ENCODE results near the gene AK8.

AK8 gene

DNA sequence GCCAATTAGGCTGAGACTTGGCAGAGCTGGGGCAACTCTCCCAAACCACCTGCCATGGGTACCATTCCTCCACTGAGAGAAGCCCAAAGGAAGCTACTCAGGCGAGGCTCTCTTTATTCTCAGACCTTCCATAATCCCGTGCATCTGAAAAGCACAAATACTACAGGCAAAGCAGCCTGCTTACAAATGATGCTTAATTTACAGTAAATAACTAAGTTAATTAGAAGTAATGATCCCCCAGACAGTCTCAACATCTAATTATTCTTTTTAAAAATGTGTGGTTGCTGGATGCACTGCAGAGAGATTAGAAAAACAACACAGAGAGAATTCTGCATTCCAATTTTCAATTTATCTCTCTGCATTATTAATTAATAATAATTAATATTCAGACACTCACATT, 53.1 kb downstream of the AK8 start:
- DNase-seq = no peak

DNA sequence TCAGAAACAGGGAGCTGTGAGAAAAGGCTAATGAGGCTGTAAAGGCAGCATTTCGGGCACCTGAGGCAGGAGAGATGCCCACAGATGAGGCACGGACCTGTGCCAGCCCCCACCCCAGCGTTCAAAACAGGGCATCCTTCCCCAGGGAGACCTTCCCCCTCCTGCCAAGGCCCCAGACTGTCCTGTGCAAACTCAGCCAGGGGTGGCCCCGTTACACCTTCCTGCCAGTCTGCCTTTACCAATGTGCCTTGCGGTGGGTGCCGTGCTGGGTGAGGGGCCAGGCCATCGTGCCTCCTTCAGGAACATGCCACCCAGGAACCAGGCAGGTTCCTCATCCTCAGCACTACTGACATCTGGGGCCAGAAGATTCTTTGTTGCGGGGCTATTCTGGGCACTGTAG, 53.9 kb downstream of the AK8 start:
- no peak for DNase-seq

DNA sequence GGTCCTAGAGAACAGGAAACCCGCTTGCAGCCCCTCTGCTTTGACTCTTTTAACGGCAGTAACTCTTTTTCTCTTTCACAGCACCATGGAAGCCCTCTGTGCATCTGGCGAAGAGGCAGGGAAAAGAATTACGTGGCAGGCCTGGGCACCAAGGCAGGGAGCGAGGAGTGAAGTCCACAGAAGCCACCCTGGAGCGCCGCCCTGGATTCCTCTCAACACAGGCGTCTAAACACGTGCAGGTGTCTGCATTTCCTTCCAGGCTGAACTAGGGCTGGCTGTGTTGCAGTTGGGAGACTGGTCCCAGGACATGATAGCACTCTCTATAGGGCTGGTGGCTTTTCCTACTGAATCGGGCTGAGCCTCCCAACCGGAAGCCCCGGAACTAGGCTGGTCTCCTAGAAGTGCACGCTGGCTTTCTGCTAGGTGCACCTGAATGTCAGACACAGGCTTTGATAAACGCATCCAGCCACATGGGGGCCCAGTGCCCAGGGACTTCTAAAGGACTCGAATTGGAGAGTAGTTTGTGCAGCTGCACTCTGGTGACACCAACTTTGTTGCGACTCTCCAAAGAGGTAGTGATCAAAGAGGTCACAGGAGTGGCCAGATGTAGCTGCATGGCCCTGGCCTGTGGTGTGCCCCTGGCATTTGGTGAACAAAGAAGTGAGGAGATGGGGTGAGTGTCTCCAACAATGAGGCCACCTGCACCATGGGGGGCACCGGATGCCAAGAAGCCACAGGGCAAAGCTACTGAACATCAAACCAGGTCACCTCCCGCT, 54.5 kb downstream of the AK8 start:
- DNase-seq = no peak

DNA sequence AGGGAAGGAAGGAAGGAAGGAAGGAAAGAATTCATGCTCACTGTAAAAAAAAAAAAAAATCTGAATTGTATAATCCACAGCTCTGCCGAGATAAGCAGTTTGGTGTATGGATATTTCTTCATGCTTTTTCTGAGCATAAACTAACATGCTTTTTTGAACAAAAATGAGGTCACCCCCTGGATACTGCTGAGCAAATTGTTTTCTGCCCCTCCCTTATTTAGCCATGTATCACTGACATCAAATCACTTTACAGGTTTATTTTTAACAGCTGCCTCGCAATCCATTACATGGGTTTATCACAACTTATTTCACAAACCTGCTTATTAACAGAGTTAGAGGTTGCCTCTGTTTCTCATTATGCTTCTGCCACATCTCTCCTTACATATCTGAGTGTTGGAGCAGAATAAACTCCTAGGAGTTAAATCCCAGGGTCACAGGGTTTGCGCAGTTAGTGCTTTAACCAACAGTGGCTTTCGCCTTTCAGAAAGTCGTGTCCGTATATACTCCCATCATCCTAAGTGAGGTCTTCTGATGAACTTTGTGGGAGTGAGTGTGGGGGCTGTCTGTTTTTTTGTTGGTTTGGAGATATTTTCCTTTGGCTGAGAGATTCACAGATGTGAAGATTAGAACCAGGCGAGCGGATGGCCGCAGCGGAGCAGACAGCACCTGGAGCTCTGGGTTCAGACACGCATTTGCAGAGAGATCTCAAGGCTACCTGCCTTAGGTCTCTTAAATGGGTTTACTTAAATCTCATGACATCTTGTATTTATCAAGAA, 57.7 kb downstream of the AK8 start:
- no peak for DNase-seq

DNA sequence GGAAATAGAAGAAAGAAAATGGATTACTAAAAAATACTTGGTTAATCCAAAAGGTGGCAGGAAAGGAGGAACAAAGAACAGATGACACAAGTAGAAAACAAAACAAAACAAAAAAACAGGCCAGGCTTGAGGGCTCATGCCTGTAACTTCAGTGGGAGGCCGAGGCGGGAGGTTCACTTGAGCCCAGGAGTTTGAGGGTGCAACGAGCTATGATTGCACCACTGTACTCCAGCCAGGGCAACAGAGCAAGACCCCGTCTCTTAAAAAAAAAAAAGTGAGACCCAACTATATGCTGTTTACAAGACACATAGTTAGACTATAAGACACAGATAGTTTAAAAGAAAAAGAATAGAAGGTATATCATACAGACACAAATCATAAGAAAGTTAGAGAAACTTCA, 59.5 kb downstream of the AK8 start:
- no peak for DNase-seq

DNA sequence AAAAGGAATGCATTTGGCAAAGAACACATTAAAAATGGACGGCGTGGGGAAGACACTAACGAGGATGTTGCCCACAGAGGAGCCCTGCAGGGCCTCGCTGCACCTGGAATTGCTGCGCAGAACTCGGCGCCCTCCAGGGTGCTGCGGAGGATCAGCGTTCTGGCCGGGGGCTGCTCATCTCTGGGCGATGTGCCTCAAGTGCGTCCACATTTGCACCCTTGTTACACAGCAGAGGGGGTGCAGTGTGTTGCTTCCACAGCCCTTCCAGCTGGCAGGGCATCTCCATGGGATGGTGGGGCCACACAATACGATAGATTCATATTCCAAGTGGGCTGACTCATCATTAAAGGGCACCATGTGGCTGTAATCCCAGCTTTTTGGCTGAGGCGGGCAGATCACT, 63.1 kb downstream of the AK8 start:
- no peak for DNase-seq

DNA sequence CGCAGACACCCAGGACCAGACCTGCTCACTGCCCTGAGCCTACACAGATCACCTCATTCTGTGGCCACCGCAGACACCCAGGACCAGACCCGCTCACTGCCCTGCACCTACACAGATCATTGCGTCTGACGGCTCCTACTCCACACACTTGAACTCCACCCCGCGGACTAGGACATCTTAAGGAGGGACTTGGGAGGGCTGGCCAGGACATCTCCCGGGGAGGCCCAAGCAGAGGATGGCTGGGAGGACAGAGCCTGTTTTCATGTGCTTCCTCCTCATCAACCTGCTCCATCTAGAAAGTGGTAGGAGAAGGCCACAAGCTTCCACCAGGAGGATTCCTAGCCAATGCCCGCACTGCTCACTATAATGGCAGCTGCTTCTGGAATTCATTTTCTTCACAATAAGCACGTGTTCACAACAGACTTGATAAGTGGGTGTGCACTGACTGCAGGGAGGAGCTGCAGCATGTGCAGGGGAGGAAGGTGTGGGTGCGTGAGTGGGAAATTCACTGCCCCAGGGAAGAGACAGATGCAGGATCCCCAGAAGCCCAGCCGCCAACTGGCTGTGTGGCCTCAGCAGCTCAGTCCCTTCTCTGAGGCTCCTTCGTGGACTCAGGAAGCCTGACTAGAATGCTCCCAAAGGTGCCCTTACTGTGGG, 64.8 kb downstream of the AK8 start:
- no peak for DNase-seq

DNA sequence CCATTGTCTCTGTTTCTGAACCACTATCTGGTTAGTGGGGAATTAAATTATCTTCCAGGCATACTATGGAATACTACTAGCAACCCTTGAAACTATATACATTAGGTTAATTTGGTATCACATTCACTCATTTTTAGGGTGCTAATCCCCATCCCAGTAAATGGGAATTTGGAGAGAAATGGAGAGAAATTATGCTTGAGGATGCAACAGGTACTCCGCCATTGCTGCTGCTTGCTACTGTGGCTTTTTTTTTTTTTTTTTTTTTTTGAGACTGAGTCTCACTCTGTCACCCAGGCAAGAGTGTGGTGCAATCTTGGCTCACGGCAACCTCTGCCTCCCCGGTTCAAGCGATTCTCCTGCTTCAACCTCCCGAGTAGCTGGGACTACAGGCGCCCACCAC, 66.1 kb downstream of the AK8 start:
- no peak for DNase-seq

DNA sequence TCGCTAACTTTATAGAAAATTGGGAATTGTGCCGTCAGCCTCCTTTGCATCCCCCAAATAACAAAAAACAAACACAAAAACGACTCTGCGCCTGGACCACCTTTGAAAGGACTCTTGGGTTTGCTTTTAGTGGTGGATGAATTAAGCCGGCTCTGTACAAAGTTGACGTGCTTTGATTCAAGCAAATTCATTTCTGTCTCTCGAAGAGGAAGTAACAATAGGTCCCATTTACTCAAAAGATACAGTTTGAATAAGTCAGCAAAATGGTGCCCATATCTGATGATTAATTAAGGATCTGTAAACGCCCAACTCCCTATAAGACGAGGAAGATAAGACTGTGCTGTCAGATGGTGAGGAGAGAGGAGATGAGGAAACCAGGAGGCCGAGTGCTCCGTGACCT, 67.8 kb downstream of the AK8 start:
- no peak for DNase-seq

DNA sequence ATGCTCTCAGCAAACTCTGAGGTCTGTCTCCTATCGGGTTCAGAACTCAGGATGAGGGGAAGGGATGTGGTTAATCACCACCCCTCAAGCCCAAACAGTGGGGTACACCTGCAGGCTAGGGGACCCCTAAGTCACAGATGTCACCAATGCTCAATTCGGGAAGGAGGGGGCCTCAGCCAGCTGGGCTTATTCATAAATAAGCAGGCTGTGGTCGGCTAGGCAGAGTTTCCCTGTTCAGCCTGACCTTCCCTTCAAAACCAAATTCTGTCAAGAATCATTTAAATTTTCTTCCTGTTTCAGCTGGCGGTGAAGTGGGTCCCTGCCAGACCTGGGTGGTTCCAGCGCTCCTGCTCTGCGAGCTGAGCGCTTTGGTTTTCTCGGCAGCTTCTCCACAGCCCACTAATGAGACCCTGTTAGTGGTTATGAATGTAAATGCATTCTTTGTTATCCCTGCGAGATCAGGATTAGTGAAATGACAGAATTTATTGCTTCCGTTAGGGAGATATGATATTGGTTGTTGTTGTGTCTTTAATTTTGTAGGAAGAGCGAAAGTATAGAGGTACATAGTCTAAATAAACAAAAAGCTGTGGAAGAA, 68.3 kb downstream of the AK8 start:
- DNase-seq = no peak

DNA sequence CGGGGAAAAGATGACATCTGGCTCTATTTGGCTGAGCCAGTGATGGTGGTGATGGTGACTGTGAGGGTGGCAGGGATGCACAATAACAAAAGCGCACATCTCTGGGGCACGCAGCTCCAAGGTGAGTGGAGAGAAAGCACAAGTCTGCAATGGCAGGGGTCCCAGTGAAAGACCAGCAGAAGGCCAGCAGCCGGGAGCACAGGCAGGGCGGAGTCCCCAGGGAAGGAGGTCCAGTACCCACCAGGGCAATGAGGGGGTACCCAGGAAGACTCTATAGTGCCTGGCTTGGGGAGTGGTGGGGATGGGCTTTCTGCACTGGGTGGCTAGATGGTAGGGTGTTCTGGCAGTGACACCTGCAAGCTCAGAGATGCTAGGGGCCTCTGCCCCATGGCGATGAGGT, 69.4 kb downstream of the AK8 start:
- no peak for DNase-seq

DNA sequence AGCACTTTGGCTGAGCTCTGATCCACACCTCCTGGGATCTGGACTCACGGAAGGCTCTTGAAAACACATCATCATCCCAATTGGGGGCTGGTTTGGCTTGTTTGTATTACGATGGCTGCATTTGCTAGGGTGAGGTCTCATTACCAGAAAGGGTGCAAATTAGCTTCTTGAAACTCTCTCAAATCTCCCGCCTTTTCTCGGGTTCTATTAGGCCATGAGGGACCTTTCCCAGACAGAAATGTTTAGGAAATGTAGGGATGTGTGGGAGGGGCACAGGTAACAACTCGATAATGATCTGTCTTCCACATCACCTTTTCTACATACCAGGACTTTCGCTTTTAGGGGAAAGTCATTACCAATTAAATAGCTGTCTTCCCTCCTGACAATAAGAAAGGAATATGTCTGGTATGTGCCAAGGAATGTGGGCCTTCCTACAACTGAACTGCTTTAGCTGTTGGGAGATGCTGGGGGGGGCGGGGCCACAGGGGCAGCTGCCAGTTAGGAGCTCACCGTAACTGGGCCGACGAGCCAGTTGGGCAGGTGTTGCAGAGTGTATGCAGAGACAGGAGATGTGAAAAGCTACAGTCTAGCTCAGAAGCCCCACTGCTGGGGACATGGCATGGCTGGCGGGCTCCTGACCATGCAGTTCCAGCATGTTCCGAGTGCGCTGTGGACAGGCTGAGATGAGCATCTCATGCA, 71.2 kb downstream of the AK8 start:
- no peak for DNase-seq

DNA sequence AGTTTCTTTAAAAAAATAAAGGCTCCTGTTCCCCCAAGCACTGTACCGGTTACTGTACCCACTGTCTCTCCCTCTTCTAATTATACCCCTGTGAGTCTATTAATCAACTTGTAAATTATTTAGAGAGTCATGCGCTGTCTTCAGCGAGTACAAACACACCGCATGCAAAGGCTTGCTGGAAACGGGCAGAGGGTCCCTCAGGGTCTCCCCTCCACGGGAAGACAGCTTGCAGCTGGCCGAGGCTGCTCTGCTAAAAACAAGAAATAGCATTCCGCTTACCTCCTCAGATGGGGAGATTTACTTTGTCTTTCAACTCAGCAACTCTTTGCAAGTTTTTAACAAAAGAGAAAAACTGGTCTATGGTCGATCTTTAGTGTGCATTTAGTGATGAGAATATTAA, 71.8 kb downstream of the AK8 start:
- no peak for DNase-seq

DNA sequence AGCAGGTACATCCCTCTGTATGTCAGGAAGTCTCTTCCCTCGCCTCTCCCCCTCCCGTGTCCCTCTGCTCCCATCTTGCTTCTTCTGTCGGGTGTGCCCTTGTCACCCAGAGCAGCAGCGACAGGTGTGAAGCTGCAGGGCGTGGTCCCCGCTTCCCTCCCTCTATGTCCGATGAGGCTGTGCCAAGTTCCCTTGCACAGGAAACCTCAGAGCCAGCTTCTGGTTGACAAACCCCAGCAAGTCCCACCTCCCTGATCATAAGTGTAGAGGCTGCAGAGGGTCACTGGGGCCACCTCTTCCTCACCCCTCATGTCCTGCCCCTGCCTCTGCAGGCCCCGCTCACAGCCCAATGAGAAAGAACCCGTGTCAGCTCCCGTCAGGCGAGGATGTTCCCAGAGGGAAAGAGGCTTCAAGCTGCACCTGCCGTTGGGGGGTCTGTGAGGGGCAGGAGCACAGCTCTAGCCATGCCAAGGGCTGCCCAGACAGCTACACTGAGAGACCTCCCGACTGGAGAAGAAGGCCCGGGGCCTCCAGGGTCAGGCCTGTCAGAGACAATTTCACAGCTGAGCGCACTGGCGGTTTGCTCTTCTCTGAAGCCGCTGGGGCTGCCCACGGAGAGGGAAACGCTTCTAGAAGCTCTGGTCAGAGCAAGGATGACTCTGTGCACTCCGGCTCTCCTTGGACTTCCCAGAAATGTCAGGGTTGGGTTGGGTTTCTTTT, 73.3 kb downstream of the AK8 start:
- DNase-seq = no peak

DNA sequence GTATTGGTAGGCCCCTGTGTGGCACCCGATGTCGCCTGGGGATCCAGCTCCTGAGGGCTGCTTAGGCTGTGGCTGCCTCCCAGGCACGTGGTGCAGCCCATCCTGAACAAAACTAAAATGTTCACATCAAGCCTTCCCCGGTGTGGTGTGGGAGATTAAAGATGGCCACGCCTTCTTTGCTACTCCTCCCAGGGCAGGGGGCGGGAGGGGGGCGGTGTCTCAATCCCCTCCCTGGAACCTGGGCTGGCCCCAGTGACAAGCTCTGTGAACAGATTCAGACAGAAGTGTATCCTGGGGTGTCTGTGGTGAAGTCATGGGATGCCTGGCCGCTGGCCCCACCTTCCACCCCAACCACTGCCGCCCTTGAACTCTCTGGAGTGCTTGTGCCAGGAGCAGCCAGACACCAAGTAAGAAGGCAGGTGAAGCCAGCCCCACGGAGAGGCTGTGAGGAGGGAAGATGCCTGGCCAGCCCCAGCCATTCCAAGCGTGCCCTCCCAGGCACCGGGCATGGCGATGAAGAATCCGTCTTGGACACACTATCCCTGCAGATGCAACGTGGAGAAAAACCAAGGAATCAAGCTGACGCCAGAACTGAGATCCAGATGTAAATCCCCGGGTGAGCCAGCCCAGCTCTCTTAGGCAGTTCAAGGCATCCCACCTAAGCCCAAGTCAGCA, 75.8 kb downstream of the AK8 start:
- no peak for DNase-seq

DNA sequence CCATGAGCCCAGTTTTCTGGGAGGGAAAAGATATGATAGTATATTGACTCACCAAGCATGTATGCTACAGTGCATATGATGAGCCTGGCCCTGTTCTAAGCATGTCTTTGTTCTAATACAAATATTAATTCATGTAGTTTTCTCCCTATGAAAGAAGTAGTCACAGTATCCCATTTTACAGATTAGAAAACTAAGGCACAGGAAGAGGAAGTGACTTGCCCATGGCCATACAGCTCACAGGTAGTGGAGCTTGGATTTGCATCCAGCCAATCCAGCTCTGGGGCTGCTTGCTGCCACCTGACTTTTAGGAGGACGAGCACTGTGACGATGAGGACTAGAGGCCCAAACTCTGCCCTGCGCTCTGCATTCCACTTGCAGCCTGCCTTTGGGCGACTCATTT, 76.4 kb downstream of the AK8 start:
- DNase-seq = no peak

DNA sequence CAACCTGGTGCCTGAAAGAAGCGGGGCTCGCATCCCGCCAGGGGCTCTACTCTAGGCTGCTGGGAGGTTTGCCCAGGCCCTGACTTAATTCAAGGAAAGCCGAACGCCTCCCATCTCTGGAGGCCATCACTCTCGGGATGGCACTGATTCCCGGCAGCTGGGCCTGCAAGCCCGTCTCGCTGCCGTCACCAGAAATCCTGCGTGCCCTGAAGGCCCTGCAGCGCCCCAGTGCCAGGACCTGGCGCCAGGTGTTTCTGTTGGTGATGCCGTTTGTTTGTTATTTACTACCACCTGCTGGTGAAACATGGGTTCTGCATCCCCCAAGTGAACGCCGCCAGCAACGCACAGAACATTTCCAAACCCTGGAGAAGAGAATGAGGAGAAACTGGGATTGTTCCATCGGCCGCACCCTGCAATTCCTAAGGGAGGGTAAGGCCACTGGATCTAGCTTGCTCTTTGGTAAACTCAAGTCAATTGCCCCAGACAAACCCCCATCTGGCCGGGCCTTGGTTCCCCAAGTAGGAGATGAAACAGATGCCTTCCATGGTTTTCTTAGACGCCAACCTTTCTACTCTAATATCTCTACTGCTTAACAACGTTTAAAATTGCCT, 77.9 kb downstream of the AK8 start:
- no peak for DNase-seq

DNA sequence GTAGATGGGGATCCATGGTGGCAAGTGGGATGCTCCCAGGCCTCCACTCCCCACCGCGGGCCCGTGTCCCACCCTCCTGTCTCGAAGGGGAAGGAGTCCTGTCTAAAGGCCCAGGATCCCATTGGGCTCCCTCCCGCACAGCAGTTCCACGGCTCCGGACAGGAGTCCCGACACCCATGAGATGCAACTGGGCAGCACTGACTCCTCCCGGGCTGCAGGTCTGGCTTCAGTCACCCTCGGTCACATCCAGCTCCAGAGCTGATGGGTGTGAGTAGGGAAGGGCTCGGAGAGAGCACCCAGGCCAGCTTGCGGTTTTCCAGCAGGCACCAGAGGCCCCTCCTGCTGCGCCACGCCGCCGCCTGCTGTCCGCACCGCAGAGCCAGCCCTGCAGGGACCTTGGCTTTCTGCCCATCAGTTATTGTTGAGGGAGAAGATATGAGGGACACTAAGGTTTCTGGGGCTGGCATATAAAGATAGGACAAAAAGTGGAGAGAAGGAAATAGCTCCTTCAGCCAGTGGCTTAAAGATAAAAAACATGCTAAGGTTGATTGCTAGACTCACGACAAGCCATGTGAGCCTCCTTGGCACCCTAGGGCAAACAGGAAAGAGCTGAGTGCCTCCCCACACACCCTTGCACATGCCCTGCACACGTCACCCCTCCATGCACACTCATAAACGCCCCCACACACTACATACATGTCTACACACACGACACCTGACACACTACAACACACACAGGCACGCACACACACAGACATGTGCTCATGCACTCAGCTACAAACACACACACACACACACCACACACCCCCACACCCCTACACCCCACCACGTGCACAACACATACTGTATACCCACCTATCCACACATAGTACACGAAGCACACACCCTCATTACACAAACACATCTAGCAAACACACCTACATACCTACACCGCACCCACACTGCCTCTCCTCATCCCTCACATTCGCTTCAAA, 79.0 kb downstream of the AK8 start:
- no peak for DNase-seq

DNA sequence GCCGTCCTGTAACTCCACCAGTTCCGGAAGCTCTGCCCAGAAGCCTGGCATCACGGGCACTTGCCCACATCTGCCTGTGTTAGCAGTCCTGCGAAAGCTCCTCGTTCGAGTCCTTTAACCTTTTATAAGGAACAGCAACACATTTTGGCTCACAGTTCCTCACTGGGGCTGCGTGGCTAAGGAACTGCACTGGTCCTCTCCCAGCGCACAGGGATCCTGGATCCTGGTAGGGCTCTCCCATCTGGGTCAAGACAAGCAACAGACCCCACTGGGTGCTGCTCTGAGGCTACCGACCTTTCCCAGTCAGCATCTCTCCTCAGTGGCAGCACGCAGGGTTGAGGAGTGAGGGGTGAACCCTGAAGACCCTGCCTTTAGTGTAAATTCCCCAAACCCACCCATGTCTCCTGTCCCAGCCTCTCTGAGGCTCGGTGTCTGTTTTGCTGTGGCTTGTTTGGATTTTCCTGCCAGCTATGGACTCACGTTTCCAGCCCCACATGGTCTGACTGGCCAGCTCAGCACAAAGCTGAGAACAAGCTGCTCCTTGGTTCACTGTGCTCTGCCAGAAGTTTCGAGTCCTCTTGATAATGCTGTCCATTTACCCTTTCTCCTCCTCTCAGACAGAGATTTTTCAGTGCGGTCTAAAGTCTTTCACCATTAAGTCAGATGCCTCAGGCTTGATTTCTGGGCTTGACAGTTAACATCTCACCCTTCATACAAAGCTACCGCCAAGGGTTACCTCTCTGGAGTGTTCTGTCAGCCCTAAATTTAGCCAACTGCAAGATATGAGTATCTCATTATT, 80.0 kb downstream of the AK8 start:
- DNase-seq = no peak
